ENCODE data around the gene PAF1. TPM values are rescaled to one million over a fixed set of nuclear protein-coding genes. Genes with fewer than 3 reads are reported as not detected.
"Not testable (repeated sequence)": the region's sequence is repeated elsewhere in the genome, so short reads cannot be mapped to it uniquely, and the experiment has no call there.

PAF1 gene
- total RNA-seq, 1 donor from 2014 or later = 29.5 TPM

DNA sequence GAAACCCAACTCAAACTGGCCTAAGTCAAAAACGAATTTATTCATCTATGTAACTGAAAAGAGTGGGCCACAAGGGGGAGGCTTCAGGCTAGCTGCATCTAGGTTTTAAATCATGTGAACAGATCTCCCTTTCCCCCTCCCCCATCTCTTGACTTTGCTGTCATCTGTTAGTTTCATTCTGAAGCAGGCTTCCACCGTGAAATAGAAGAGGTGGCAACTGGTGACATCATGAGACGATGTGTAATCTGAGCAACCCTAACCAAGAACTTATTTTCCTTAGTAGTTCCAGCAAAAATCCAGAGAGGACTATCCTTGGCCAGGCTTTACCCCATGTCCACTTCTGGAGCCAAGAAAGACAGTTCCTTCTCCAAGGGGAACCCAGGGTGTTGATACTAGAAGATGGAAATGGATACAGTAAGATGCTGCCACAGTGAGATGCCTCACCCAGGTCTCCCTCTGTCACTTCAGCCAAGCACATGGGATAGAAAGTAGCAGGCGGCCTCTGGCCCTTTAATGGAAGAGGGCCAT is 39.3 kb downstream of the PAF1 start:
- ATAC-seq = no peak

DNA sequence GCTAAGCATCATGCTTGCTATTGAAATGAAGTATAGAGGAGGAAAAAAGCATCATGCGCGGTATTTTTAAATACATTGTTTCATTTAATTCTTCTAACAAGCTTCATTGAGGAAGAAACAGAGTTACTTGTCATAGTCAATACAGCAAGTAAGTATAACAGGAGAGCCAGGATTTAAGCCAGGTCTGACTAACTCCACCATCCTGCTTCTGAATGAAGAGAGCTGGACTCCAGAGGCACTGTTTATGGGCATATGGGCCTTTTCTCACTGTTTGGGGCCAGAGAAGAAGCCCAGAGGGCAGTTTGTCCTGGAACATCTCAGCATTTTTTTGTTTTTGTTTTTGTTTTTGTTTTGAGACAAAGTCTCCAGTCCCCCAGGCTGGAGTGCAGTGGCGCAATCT is 40.8 kb downstream of the PAF1 start:
- ATAC-seq = no peak

DNA sequence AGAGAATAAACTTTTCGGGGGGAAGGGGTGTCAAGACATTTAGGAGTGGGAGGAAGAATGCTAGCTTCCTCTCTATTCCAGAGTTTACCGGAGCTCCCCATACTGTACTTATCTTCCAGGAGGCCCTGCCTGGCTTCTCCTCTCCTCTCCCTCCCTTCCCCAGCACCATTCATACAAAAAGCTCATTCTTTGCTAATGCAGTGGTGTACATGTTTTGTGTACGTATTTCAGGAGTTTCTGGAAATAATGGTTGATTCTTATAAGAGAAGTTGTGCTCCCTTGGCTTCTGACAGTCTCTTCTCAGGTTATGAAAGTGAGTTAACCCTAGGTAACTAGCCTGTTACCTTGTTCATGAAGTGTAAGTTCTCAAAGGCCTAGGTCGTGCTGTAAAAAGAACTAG is 41.6 kb downstream of the PAF1 start:
- no peak for ATAC-seq

DNA sequence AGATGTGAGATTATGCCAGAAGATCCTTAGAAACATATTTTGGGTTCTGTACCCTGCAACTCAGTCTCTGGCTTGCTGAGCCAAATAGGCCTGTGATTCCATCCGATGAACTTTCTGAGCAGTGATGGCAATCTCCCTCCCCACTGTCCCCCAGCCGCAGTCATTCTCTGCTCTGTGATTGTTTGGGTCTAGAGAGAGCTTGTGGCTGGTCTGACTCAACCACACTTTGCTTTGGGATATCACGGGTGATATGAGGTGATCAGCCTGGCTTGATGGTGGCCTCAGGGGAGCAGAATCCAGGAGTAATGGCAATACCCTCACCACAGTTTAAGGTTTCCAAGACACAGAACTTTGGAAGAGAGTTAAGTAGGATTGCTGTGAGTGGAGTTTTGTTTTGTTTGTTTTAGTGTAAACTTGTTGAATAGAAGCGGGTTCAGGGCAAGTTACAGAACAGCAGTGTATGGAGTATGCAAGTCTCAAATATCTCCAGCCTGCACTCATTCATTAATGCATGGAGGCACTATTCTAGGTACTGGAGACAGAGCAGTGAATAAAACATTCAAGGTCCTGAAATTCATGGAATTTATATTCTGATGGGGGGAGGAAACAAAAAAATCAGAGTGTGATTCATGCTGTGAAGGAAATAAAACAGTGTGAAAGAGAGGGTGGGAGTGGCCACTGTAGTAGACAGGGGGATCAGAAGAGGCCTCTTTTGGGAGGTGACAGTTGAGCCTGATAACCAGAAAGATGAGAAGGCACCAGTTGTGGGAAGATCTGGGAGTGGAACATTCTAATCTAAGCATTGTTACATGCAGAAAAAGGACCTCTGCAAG is 43.4 kb downstream of the PAF1 start:
- no peak for ATAC-seq

DNA sequence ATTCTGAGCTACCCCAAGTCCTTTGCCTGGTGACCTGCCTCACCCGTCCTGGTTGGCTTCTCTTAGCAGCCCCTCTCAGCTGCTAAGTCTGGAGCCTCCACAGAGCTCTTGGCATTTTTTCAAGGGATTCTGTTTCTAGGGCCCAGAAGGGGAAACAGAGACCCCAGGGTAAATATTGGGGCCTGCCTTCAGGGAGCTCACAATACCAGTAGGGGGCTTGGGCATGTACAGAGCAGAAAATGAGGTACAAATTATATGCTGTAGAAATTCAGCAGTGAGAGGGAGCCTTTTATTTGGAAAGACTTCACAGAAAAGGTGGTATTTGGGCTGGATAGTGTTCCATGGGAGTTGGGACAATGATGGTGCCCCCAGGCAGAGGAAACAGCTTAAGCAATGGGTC is 45.0 kb downstream of the PAF1 start:
- ATAC-seq = no peak

DNA sequence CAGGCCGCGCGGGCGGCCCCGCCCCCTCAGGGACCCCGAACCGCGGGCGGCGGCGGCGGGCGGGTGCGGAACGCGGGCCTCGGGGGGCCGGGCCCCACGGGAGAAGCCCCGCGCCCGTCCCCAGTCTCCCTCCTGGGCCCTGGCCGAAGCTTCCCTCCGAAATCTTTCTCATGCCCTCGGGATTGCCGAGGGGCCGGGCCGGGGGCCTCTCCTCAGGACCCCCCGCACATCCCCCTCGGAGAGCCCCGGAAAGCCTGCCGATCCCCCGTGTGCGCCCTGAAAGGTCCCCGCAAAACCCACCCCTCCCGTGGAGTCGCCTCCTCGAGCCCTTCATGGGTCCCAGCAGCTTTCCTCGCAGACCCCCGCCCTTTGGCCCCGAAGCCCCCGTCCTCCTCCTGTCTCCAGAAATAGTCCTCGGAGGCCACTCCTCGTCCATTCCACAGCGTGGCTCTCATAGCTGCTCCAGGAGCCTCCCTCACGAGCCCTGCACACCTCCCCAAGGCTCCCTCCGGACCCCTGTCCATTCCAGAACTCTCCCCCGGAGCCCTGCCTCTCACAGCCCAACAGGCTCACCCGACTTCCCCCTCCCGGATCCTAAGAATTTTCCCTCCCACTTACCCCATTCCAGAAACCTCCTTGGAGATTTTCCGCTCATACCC is 48.1 kb downstream of the PAF1 start:
- ATAC-seq = no peak

DNA sequence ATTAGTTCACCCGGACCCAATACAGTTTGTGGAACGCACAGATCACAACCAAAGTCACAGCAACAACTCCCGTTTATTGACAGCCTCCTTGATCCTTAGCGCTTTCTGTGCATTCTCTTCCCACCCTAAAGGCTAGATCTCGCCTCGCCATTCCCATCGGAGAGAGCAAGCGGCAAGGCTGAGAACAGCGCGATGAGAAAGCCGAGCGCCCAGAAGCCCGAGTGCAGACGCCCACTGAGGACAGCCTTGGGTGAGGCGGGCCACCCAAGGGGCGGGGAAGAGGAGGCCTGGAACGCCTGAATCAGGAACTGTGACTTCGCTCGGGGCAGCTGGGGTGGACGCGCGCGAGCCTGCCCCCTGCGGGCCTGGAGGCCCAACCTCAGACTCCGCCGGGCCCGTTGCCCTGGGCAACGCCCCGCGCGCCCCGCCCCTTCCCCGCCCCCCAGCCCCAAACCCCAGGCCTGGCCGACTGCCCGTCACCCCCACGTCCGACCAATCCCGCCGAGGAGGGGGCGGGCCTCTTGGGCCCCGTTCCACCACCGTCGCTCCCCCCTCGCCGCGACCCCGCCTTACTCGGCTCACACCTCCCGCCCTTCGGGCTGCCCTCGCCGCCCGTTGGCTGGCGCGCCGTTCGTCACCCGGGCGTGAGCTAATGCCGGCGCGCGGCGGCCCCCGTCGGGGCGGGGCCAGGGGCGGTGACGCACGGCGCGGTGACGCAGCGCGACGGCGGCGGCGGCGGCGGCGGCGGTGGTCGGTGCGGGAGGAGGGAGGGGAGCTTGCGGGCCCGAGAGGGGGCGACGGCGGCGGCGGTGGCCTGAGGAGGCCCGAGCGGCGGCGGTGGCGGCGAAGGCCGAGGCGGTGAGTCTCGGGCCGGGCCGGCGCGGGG is 48.9 kb downstream of the PAF1 start, which contains the start of gene SAMD4B:
TSS of gene SAMD4B (plus strand) at position 703 of the 886 bp plus-strand sequence. CDS start 14,473 bp downstream, outside the sequence.
- peak; percentile 97 for ATAC-seq

DNA sequence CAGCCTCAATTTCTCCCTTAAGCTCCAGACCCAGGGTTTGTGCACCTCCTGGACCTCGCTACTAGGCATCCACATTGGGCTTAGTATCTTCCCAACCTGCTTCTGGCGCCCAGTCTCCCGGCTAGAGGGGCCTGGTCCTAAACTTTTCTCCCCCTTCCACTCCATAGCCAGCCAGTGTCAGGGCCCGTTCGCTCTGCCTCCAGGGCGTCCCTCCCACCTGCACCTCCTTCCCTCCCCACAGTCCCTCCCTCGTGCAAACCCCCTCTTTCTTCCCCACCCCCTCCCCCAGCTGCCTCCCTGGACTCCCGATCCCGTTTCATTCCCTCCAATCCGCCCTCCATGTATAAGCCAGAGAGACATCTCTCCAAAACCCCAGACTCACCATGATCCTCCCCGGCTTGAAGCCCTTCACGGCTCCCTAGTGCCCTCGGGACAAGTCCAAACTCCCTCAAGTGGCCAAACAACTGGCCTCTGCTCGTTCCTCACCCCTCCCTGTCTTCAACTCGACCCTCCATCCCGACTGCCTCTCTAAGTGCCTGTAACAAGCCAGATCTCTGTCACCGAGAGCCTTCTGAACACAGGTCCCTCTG is 49.7 kb downstream of the PAF1 start:
- ATAC-seq = peak; percentile 1

DNA sequence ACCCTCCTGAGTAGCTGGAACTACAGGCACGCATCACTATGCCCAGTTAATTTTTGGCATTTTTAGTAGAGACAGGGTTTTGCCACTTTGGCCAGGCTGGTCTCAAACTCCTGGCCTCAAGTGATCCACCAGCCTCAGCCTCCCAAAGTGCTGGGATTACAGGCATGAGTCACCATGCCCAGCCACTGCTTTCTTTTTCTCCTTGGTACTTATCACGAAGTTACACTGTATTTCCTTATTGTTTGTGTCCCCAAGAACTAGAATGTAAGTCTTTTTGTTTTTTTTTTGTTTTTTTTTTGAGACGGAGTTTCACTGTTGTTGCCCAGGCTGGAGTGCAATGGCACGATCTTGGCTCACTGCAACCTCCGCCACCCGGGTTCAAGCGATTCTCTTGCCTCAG is 50.8 kb downstream of the PAF1 start:
- ATAC-seq = not testable (repeated sequence)

DNA sequence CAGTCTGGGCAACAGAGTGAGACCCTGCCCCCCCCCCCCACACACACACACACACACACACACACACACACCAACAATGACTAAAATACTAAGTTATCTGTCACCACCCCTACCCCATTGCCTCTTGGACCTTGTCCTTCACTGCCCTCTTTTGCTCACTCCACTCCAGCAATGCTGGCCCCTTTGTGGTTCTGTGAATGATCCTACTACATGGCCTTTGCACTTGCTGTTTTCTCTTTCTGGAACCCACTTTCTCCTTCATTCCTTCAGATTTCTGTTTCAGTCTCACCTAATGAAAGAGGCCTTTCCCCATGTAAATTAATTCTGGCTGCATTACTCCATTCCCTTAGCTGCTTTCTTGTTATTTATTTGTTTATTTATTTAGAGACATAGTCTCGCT is 51.2 kb downstream of the PAF1 start:
- ATAC-seq = no peak

DNA sequence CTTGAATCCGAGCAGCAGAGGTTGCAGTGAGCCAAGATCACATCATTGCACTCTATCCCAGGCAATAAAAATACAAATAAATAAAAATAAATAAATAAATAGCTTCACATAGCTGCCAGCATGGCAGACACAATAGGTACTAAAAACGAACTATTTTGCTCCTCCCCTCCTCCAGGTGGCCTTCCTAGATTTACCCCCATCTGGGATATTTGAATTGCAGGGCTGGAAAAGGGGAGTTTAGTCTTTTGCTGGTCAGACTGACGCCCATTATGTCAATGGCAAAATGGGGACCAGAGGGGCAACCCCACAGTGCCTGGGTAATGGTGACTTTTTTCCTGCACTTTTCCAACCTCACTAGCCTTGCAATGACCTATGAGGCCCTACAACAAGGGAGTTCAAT is 54.4 kb downstream of the PAF1 start:
- ATAC-seq = no peak

Other genes with a start within 250 kb of the PAF1 start
- gene NCCRP1, start 194.1 kb downstream of the PAF1 start, total RNA-seq = 298 TPM
- gene SYCN, start 186.8 kb downstream of the PAF1 start, total RNA-seq = not detected
- gene IFNL3, start 146.1 kb downstream of the PAF1 start, total RNA-seq = not detected
- not detected for gene IFNL4, start 142.2 kb downstream of the PAF1 start, total RNA-seq
- not detected for gene IFNL2, start 122.7 kb downstream of the PAF1 start, total RNA-seq
- gene IFNL1, start 94.7 kb downstream of the PAF1 start, total RNA-seq = not detected
- gene LRFN1, start 70.2 kb downstream of the PAF1 start, total RNA-seq = 0.08 TPM
- gene GMFG, start 55.1 kb downstream of the PAF1 start, total RNA-seq = 2.3 TPM
- gene SAMD4B, start 48.7 kb downstream of the PAF1 start, total RNA-seq = 53.3 TPM
- 21.4 TPM for gene MED29, start 272 bp upstream of the PAF1 start, total RNA-seq
- 141 TPM for gene ZFP36, start 15.7 kb upstream of the PAF1 start, total RNA-seq
- 12.8 TPM for gene PLEKHG2, start 21.6 kb upstream of the PAF1 start, total RNA-seq
- gene RPS16, start 44.8 kb upstream of the PAF1 start, total RNA-seq = 2,374 TPM
- gene SUPT5H, start 54.5 kb upstream of the PAF1 start, total RNA-seq = 46.6 TPM
- 55.6 TPM for gene TIMM50, start 89.7 kb upstream of the PAF1 start, total RNA-seq
- gene DLL3, start 107.8 kb upstream of the PAF1 start, total RNA-seq = not detected
- not detected for gene SELENOV, start 124.0 kb upstream of the PAF1 start, total RNA-seq
- gene EID2B, start 141.7 kb upstream of the PAF1 start, total RNA-seq = 0.20 TPM
- 6.7 TPM for gene EID2, start 149.1 kb upstream of the PAF1 start, total RNA-seq
- not detected for gene LGALS13, start 211.4 kb upstream of the PAF1 start, total RNA-seq